VCaP (cell line): ENCODE measurements around the gene ZNF484.
"Not testable (repeated sequence)": the region's sequence is repeated elsewhere in the genome, so short reads cannot be mapped to it uniquely, and the experiment has no call there.

Experiments
- H3K27ac ChIP-seq: fragments of 450-650 bp; 2 replicates; pipeline ENCODE4 v1.5.1; 2017
- CTCF ChIP-seq: fragments of 450-650 bp; conservative IDR thresholded peaks from 2 replicates; pipeline ENCODE4 v1.5.1; 2017; ENCODE audit warnings: mild to moderate bottlenecking, moderate library complexity

The ZNF484 gene

GRCh38 chr9:92877531-92878430 is at the start of gene ZNF484:
ZNF484 (minus strand) TSS chr9:92878038; CDS start chr9:92875029, 3,009 bp downstream.
- peak within 1 kb of the TSS; percentile 71 for H3K27ac ChIP-seq
- no peak for TF ChIP-seq CTCF

- no peak for TF ChIP-seq CTCF
Observed at GRCh38 chr9:92920437-92920836, 42.6 kb upstream of the ZNF484 start.

GRCh38 chr9:92917176-92917800 is 39.5 kb upstream of the ZNF484 start:
- no peak for TF ChIP-seq CTCF
- no peak overlapping the region for H3K27ac ChIP-seq

More at GRCh38 chr9:92920437-92920836, 42.6 kb upstream of the ZNF484 start:
- no peak overlapping the region for H3K27ac ChIP-seq

- TF ChIP-seq CTCF, result no peak
- peak overlapping the region; percentile 84 for H3K27ac ChIP-seq
Observed at GRCh38 chr9:92911511-92912475, 34.0 kb upstream of the ZNF484 start.

- H3K27ac ChIP-seq, result not testable (repeated sequence)
Observed at GRCh38 chr9:92905137-92905536, 27.3 kb upstream of the ZNF484 start.

GRCh38 chr9:92897323-92897722 is 19.5 kb upstream of the ZNF484 start:
- no peak overlapping the region for H3K27ac ChIP-seq
- TF ChIP-seq CTCF, result no peak

- TF ChIP-seq CTCF, result no peak
- no peak overlapping the region for H3K27ac ChIP-seq
Observed at GRCh38 chr9:92895812-92896436, 18.1 kb upstream of the ZNF484 start.
